GM21526 (cell line): ENCODE measurements around the gene RAB44.

Experiments
- ATAC-seq: cut with Tn5 transposase; IDR thresholded peaks from one replicate; pipeline ENCODE4 v1.9.1; 2021; ENCODE audit warnings: moderate library complexity; ENCODE audit not compliant: unreplicated experiment, low FRiP score

RAB44 gene

GRCh38 chr6:36668591-36668990 is 29.0 kb upstream of the RAB44 start:
- ATAC-seq: no peak

DNA sequence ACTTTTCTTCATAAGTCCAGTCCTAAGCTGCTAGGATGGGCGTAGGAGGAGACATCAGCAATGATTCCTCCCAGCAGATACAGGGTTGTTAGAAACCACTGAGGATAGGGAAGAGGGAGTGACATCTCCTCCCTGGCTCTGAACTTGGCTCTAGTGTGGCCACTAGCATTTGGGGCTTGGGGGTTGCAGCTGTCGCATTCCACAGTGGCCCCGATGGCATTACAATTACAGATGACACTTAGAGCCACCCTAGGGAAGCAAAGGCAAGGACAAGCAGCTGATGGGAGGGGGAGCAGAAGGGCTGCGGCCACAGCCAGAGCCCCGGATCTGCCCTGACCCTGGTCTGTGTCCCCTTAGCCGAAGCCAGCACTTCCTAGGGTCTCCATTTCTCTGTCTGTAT is 28.6 kb upstream of the RAB44 start:
- no peak for ATAC-seq

DNA sequence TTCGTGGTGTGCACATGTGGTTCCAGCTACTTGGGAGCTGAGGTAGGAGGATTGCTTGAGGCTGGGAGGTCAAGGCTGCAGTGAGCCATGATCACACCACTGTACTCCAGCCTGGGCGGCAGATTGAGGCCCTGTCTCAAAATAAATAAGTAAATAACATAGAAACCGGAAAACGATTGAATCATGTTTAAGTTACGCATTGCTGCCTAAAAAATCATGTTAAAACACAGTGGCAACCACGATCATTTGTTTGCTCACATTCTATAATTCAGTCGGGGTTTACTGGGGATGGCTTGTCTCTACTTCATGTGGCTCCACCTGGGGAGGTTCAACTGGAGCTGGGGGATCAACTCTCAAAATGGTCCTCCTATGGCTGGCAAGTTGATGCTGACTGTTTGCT is 27.4 kb upstream of the RAB44 start:
- ATAC-seq: no peak

- ATAC-seq: no peak
These were observed 25.8 kb upstream of the RAB44 start for GRCh38 chr6:36671687-36672375.

- no peak for ATAC-seq
These were observed 23.7 kb upstream of the RAB44 start for GRCh38 chr6:36673882-36674281.

GRCh38 chr6:36674942-36675341 is 22.7 kb upstream of the RAB44 start:
- ATAC-seq: no peak

- ATAC-seq: no peak
These were observed 21.2 kb upstream of the RAB44 start for GRCh38 chr6:36676141-36677058.

DNA sequence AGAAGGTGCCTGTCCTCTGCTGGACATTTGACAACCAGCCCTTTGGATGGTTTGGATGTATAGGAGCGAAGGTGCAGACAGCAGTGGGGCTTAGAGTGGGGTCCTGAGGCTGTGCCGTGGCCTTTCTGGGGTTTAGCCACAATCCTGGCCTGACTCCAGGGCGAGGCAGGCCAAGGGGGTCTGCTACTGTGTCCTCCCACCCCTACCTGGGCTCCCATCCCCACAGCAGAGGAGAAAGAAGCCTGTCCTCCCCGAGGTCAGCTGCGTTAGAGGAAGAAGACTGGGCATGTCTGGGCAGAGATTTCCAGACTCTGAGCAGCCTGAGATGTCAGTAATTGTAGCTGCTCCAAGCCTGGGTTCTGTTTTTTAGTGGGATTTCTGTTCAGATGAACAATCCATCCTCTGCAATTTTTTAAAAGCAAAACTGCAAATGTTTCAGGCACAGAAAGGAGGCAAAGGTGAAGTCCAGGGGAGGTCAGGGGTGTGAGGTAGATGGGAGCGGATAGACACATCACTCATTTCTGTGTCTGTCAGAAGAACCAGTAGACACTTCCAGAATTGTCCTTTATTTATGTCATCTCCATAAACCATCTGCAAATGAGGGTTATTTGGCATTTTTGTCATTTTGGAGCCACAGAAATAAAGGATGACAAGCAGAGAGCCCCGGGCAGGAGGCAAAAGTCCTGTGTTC is 20.4 kb upstream of the RAB44 start:
- no peak for ATAC-seq

DNA sequence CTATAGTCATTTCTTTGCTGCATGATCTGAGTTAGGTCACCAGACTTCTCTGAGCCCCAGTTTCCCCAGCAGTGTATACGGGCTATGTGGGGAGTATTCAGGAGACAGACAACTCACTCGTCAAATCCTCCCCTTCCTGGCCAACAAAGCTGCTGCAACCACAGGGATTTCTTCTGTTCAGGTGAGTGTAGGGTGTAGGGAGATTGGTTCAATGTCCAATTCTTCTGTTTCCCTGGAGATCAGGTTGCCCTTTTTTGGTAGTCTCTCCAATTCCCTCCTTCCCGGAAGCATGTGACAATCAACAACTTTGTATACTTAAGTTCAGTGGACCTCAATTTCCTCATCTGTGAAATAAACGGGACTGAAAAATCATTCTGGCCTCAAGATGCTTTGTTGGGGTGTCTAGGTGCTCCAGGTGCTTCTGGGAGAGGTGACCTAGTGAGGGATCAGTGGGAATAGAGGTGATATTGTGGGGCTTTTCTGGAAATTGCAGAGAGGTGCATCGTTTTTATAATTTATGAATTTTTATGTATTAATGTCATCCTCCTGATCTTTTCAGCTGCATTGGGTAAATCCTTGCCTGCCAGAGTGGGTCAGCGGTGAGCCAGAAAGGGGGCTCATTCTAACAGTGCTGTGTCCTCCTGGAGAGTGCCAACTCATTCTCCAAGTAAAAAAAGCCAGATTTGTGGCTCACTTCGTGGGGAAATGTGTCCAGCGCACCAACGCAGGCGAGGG is 19.7 kb upstream of the RAB44 start:
- no peak for ATAC-seq

DNA sequence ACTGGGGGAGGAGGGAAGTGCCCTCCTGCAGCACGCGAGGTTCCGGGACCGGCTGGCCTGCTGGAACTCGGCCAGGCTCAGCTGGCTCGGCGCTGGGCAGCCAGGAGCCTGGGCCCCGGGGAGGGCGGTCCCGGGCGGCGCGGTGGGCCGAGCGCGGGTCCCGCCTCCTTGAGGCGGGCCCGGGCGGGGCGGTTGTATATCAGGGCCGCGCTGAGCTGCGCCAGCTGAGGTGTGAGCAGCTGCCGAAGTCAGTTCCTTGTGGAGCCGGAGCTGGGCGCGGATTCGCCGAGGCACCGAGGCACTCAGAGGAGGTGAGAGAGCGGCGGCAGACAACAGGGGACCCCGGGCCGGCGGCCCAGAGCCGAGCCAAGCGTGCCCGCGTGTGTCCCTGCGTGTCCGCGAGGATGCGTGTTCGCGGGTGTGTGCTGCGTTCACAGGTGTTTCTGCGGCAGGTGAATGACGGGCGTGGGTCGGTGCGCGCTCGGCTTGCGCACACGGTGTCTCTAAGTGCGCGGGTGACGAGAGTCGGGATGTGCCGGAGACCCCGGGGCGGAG is 19.1 kb upstream of the RAB44 start, which contains the start of gene CDKN1A:
Gene CDKN1A (plus strand): TSS at position 227 of the 555 bp plus-strand sequence. CDS start 5,388 bp downstream, outside the sequence.
- peak; percentile 42 for ATAC-seq

GRCh38 chr6:36679043-36679833 is 18.4 kb upstream of the RAB44 start:
- no peak for ATAC-seq

DNA sequence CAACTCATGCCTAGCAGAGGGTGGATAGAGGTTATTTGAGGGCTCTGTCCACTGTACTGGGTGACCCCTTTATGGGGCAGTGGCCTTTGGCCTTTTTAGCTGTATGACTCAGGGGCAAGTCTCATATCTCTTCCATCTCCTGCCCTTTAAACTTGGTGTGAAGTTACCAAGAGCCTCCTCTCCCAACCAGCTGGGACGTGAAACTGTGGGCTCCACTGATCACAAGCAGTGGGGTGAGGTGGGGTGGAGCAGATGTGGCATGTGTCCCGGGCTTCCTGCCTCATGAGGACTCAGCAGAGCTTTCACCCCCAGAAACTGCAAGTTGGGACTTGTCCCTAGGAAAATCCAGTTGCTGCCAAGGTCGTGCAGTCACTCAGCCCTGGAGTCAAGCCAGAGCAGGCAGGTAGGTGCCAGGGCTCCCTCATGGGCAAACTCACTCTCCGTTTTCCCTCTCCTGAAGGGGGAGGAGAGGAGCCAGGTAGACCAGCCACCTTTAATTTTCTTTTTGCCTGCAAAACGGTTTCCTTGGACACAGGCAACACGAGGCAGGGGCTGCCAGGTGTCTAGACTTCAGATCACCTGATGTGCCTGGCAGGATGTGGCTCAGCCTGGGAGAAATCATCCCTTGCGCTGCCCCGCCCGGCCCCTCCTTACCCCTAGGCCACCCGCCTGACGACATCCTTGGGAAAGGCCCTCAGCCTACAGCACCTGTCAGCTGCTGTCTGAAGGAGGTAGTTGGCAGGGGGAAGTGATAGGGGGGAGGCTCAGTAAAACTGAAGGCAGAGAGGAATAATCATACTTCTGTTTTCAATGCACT is 15.1 kb upstream of the RAB44 start:
- no peak for ATAC-seq

DNA sequence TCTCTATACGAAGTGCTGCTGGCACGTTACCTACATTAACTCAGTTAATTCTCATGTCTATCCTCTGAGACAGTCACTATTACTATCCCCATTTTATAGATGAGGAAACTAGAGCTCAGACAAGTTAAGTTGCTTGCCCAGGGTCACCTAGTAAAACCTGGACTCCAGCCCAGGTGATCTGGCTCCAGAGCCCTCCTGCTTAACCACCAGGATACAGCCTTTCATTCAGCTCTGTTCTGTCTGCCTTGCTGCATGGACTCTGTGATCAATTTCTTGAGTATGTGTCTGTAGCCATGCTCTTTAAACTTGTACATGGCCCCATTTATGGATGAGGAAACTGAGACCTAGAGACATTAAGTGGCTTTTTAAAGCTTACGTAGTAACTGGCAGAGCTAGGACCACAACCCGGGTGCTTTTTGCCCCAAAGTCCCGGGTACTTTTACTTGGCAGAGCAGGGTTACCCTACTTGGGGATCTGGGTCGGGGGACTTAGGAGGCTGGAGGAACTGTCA is 14.4 kb upstream of the RAB44 start:
- ATAC-seq: no peak

- ATAC-seq: no peak
These were observed 13.8 kb upstream of the RAB44 start for GRCh38 chr6:36683656-36684446.

DNA sequence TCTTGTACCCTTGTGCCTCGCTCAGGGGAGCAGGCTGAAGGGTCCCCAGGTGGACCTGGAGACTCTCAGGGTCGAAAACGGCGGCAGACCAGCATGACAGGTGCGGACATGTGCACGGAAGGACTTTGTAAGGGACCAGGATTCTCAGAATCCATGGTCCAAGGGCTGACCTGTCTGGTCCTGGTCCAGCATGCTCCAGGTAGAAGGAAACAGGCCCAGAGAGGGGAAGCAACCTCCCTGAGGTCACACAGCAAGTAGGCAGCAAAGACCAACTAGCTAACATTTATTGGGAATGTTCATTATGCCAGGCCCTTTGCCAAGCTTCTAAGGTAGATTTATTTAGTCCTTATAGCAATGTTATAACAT is 13.2 kb upstream of the RAB44 start:
- no peak for ATAC-seq

DNA sequence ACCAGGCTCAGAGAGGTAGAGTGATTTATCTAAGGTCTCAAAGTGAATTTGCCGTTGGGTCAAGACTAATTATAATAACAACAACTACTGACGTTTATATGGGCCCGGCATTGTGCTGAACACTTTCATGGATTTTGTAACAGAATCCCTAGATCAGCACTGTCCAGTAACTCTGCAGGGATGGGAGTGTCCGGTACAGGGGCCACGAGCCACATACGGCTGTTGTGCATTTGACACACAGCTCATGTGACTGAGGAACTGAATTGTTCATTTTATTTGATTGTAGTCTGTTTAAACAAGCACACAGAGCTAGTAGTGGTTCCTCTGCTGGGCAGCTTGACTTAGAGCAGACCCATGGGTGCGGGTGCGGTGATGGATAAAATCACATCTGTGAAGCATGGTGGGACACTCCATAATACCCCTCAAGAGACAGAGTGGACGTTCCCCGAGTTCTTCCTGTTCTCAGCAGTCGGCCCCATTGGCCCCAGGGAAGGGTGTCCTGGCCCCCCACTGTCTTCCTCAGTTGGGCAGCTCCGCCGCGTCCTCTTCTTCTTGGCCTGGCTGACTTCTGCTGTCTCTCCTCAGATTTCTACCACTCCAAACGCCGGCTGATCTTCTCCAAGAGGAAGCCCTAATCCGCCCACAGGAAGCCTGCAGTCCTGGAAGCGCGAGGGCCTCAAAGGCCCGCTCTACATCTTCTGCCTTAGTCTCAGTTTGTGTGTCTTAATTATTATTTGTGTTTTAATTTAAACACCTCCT is 12.3 kb upstream of the RAB44 start:
- ATAC-seq: no peak
